ENCODE data around the gene F11R. TPM values are rescaled to one million over a fixed set of nuclear protein-coding genes. Genes with fewer than 3 reads are reported as not detected.

Gene F11R
- total RNA-seq, 6 experiments from 2014 or later, result 0.05 to 0.38 (median 0.14) TPM; not detected in 2

GRCh38 chr1:160987359-160988050 lies 33.4 kb downstream of the F11R start:
- Mint-ChIP-seq H3K4me3 (no peak overlapping the region), H3K4me1 (ENCODE audit: low read depth) (no peaks in the 10 kb centered on the region), H3K9me3 (no peaks in the 10 kb centered on the region), H3K27me3 (ENCODE audit: insufficient read depth) (peaks cover 8% of the 10 kb centered on the region), H3K27ac (no peak overlapping the region), H3K36me3 (ENCODE audit: low read depth) (no peaks in the 10 kb centered on the region)
- no peak for DNase-seq
- TF ChIP-seq, protein P1, sequence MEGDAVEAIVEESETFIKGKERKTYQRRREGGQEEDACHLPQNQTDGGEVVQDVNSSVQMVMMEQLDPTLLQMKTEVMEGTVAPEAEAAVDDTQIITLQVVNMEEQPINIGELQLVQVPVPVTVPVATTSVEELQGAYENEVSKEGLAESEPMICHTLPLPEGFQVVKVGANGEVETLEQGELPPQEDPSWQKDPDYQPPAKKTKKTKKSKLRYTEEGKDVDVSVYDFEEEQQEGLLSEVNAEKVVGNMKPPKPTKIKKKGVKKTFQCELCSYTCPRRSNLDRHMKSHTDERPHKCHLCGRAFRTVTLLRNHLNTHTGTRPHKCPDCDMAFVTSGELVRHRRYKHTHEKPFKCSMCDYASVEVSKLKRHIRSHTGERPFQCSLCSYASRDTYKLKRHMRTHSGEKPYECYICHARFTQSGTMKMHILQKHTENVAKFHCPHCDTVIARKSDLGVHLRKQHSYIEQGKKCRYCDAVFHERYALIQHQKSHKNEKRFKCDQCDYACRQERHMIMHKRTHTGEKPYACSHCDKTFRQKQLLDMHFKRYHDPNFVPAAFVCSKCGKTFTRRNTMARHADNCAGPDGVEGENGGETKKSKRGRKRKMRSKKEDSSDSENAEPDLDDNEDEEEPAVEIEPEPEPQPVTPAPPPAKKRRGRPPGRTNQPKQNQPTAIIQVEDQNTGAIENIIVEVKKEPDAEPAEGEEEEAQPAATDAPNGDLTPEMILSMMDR (IDR thresholded peaks at IDR 0.05), result no peak

- TF ChIP-seq, protein P1 (IDR thresholded peaks at IDR 0.05), result no peak
- Mint-ChIP-seq H3K9me3 (no peaks in the 10 kb centered on the region), H3K27me3 (ENCODE audit: insufficient read depth) (peaks cover 20% of the 10 kb centered on the region)
These were observed 35.2 kb downstream of the F11R start for GRCh38 chr1:160985723-160986122.

GRCh38 chr1:160981584-160982411 lies 39.2 kb downstream of the F11R start:
- H3K27me3 Mint-ChIP-seq (ENCODE audit: insufficient read depth), result peaks cover 25% of the 10 kb centered on the region
- no peak overlapping the region for H3K27ac Mint-ChIP-seq
- no peaks in the 10 kb centered on the region for H3K4me1 Mint-ChIP-seq (ENCODE audit: low read depth)
- H3K9me3 Mint-ChIP-seq, result no peaks in the 10 kb centered on the region
- no peak for DNase-seq
- H3K4me3 Mint-ChIP-seq, result peak overlapping the region; percentile 41; the same call in 1 of the 2 replicates
- H3K36me3 Mint-ChIP-seq (ENCODE audit: low read depth), result no peaks in the 10 kb centered on the region
- TF ChIP-seq, protein P1 (IDR thresholded peaks at IDR 0.05), result no peak

More at GRCh38 chr1:160985723-160986122, 35.2 kb downstream of the F11R start:
- DNase-seq, result no peak
- no peak overlapping the region for H3K27ac Mint-ChIP-seq
- H3K4me1 Mint-ChIP-seq (ENCODE audit: low read depth), result no peaks in the 10 kb centered on the region
- no peak overlapping the region for H3K4me3 Mint-ChIP-seq
- no peaks in the 10 kb centered on the region for H3K36me3 Mint-ChIP-seq (ENCODE audit: low read depth)

DNA sequence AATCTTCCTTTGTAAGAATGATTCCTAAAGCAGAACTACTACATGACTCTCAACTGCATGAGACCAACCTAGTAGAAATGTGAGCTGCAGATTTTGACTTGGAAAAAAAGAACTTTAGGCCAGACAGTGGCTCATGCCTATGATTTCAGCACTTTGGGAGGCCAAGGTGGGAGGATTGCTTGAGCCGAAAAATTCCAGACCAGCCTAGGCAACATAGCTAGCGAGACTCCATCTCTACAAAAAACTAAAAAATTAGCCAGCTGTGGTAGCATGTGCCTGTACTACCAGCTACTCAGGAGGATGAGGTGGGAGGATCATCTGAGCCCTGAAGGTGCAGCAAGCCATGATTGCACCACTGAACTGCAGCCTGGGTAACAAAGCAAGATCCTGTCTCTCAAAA lies 41.7 kb downstream of the F11R start:
- no peak overlapping the region for H3K27ac Mint-ChIP-seq
- peaks cover 23% of the 10 kb centered on the region for H3K27me3 Mint-ChIP-seq (ENCODE audit: insufficient read depth)
- H3K36me3 Mint-ChIP-seq (ENCODE audit: low read depth), result no peaks in the 10 kb centered on the region
- H3K9me3 Mint-ChIP-seq, result no peaks in the 10 kb centered on the region
- DNase-seq, result no peak
- TF ChIP-seq, protein P1 (IDR thresholded peaks at IDR 0.05), result no peak
- H3K4me3 Mint-ChIP-seq, result no peak overlapping the region
- H3K4me1 Mint-ChIP-seq (ENCODE audit: low read depth), result no peaks in the 10 kb centered on the region

DNA sequence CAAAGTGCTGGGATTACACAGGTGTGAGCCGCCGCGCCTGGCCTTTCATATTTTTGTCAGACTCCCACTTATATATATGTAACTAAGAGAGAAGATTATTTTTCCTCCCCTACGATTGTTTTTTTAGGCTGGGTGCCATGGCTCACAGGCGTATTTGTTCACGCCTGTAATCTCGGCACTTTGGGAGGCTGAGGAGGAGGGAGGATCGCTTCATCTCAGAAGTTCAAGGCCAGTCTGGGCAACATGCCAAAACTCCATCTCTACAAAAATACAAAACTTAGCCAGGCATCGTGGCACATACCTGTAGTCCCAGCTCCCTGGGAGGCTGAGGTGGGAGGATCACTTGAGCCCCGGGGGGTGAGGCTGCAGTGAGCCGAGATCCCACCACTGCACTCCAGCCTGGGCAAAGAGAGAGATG lies 42.4 kb downstream of the F11R start:
- Mint-ChIP-seq H3K36me3 (ENCODE audit: low read depth) (no peaks in the 10 kb centered on the region), H3K9me3 (no peaks in the 10 kb centered on the region), H3K4me3 (no peak overlapping the region), H3K27me3 (ENCODE audit: insufficient read depth) (peaks cover 25% of the 10 kb centered on the region), H3K27ac (no peak overlapping the region), H3K4me1 (ENCODE audit: low read depth) (no peaks in the 10 kb centered on the region)
- TF ChIP-seq, protein P1 (IDR thresholded peaks at IDR 0.05), result no peak
- DNase-seq, result no peak

Data from HFFc6 (cell line).